Thoracic aorta (tissue), 2 donors: ENCODE results near the gene PTPN22. TPM values are rescaled to one million over a fixed set of nuclear protein-coding genes. Genes with fewer than 3 reads are reported as not detected.

ENCODE experiments used
- ATAC-seq: fragments of 150-250 bp; one replicate; pipeline ENCODE4 v1.8.0; 2017; ENCODE audit warnings: low read depth; ENCODE audit not compliant: insufficient number of reproducible peaks, low FRiP score
- DNase-seq: peaks from one replicate; pipeline ENCODE4 v3.0.0-alpha.2; 2020; ENCODE audit warnings: low spot score
- H3K27ac ChIP-seq, 2 donors: fragments of 200-600 bp; sonication (generic); 1 replicate in 1 of 2; 2 replicates in 1 of 2; pipeline ENCODE4 v1.5.1; 2016; ENCODE audit warnings: mild to moderate bottlenecking in 2 of 2, moderate library complexity in 2 of 2
- H3K27me3 ChIP-seq: fragments of 200-600 bp; sonication (generic); replicated peaks from 2 replicates; pipeline ENCODE4 v1.6.0; 2016; ENCODE audit warnings: mild to moderate bottlenecking; ENCODE audit not compliant: insufficient read depth
- H3K36me3 ChIP-seq: fragments of 200-600 bp; sonication (generic); one replicate; pipeline ENCODE4 v1.5.1; 2016
- H3K4me1 ChIP-seq, 2 donors: fragments of 200-600 bp; sonication (generic); 1 replicate in 1 of 2; 2 replicates in 1 of 2; pipeline versions ENCODE4 v1.5.1 to v1.6.0; 2016; ENCODE audit warnings: low read depth in 2 of 2, mild to moderate bottlenecking in 1 of 2; ENCODE audit not compliant: control insufficient read depth in 1 of 2
- H3K4me3 ChIP-seq: fragments of 200-600 bp; sonication (generic); 2 replicates; pipeline ENCODE4 v1.5.1; 2016; ENCODE audit warnings: mild to moderate bottlenecking
- H3K9me3 ChIP-seq: fragments of 200-600 bp; sonication (generic); 2 replicates; pipeline ENCODE4 v1.5.1; 2016
- total RNA-seq, 2 donors: library from RNA; depleted of rRNA; stranded (reverse); fragments of >200 nt; gene quantifications; one replicate each; pipeline versions ENCODE4 v1.1.0 to v1.2.3, GENCODE V29; 2016
- TF ChIP-seq, protein P1 (sequence below): fragments of 200-600 bp; sonication (generic); IDR thresholded peaks from one replicate; pipeline ENCODE4 v1.5.1; 2019; ENCODE audit warnings: antibody characterized with exemption

The PTPN22 gene
- total RNA-seq, 2 donors from 2014 or later: 6.6 to 8.1 TPM

DNA sequence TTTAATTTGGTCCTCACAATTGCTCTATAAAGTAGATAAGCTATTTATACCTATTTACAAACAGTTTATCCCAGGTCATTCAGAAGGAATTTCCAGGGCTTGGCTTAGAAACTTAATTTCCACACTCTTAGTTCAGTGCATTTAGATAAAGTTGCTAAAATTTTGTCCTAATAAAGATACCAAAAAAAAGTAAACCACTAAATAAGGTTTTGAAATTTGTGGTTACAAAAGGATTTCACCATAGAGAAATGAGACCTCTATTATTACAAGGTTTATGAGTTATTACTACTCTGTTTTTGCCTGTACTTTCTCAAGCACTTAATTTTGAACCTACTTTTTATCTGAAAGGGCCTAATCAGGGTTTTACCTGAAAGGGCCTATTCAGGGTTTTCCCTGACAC, 22.4 kb downstream of the PTPN22 start:
- Histone ChIP-seq H3K4me3 (no peak overlapping the region), H3K9me3 (no peaks in the 10 kb centered on the region), H3K27ac (no peak overlapping the region), H3K36me3 (no peaks in the 10 kb centered on the region), H3K27me3 (no peaks in the 10 kb centered on the region), H3K4me1 (no peaks in the 10 kb centered on the region)
- TF ChIP-seq, protein P1, sequence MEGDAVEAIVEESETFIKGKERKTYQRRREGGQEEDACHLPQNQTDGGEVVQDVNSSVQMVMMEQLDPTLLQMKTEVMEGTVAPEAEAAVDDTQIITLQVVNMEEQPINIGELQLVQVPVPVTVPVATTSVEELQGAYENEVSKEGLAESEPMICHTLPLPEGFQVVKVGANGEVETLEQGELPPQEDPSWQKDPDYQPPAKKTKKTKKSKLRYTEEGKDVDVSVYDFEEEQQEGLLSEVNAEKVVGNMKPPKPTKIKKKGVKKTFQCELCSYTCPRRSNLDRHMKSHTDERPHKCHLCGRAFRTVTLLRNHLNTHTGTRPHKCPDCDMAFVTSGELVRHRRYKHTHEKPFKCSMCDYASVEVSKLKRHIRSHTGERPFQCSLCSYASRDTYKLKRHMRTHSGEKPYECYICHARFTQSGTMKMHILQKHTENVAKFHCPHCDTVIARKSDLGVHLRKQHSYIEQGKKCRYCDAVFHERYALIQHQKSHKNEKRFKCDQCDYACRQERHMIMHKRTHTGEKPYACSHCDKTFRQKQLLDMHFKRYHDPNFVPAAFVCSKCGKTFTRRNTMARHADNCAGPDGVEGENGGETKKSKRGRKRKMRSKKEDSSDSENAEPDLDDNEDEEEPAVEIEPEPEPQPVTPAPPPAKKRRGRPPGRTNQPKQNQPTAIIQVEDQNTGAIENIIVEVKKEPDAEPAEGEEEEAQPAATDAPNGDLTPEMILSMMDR: no peak
- no peak for ATAC-seq
- DNase-seq: no peak

DNA sequence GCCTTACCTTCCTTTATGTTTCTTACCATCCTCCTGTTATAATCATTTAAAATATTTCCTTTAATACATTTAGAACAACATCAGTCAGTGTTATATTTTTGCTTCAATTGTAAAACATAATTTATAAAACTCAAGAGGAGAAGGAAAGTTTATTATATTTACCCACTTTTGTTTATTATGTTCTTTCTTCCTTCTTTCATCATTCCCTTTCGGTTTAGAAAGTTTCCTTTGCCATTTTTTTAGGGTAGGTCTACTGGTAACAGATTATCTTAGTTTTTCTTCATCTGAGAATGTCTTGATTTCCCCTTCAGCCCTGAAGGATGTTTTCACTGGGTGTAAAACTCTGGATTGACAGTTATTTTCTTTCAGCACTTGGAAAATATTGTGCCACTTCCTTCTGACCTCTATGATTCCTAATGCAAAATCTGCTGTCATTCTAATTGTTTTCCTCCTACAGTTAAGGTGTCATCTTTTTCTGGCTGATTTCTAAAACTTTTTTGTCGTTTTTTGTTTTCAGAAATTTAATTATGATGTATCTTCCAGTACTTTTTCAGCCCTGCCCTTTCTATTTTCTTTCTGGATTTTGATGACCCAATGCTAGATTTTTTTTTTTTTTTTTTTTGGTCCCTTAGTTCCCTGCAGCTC, 25.0 kb downstream of the PTPN22 start:
- TF ChIP-seq, protein P1: no peak
- no peaks in the 10 kb centered on the region for H3K27me3 ChIP-seq
- ATAC-seq: no peak

DNA sequence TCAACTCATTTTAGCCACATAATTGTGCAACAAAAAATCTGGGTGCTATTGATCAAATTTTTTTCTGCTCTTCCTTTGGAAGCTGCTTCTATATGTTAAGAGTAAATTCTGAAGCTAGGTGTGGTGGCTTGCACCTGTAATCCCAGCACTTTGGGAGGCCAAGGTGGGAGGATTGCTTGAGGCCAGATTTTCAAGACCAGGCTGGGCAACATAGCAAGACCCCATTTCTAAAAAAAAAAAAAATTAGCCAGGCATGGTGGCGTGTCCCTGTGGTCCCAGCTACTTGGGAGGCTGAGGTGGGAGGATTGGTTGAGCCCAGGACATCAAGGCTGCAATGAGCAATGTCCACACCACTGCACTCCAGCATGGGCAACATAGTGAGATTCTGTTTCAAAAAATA, 35.0 kb downstream of the PTPN22 start:
- Histone ChIP-seq H3K4me3 (no peak overlapping the region), H3K4me1 (no peaks in the 10 kb centered on the region), H3K9me3 (no peaks in the 10 kb centered on the region), H3K36me3 (no peaks in the 10 kb centered on the region), H3K27me3 (no peaks in the 10 kb centered on the region), H3K27ac (no peak overlapping the region)
- ATAC-seq (no peak), DNase-seq (no peak)
- TF ChIP-seq, protein P1: no peak

More for the DNA sequence above, 25.0 kb downstream of the PTPN22 start:
- Histone ChIP-seq H3K27ac (no peak overlapping the region), H3K4me3 (no peak overlapping the region), H3K9me3 (no peaks in the 10 kb centered on the region), H3K36me3 (no peaks in the 10 kb centered on the region), H3K4me1 (no peaks in the 10 kb centered on the region)
- no peak for DNase-seq

DNA sequence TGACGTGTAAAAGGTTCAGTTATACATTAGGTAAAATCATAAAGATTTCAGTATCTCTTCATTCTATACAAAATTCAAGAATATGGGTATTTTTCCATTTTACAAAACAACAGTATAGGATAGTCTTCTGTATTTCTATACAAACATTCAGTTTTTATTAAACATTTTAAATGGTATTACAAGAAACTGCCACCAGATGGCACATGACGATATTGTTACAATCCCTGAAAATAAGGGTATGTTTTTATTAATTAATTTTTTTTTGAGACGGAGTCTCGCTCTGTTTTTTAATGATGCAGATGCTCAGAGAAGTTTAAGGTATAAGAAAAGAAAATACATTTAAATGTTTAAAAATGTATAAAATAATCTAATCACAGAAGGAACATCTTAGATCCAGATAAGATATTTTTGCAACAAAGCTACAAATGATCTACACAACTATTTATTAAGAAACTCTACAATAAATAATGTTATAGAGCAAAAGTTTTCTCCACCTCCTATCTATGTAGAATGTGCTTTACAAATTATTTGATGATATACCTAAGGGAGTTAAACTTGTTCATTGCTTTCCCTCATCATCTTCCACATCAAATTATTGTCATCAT, 35.7 kb downstream of the PTPN22 start:
- H3K9me3 ChIP-seq: no peaks in the 10 kb centered on the region
- H3K27ac ChIP-seq: no peak overlapping the region
- H3K4me1 ChIP-seq: no peaks in the 10 kb centered on the region
- no peaks in the 10 kb centered on the region for H3K36me3 ChIP-seq
- H3K27me3 ChIP-seq: no peaks in the 10 kb centered on the region
- no peak overlapping the region for H3K4me3 ChIP-seq
- TF ChIP-seq, protein P1: peak; percentile 62
- no peak for DNase-seq
- no peak for ATAC-seq

DNA sequence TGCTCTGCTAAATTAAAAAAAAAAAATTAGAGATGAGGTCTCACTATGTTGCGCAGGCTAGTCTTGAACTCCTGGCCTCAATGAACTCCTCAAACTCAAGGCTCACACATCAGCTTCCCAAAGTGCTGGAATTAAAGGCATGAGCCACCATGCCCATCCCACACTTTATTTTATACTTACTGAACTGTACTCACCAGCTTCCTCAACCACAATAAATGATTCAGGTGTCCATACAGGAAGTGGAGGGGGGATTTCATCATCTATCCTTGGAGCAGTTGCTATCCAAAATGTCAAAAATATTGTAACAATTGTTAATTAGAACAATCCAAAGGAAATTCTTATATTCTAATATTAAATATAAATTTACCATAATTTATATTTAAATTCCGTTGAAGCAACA, 36.8 kb downstream of the PTPN22 start:
- H3K27ac ChIP-seq: no peak overlapping the region
- no peaks in the 10 kb centered on the region for H3K36me3 ChIP-seq
- H3K4me3 ChIP-seq: no peak overlapping the region
- H3K9me3 ChIP-seq: no peaks in the 10 kb centered on the region
- ATAC-seq: no peak
- TF ChIP-seq, protein P1: no peak
- no peaks in the 10 kb centered on the region for H3K27me3 ChIP-seq
- no peak for DNase-seq
- H3K4me1 ChIP-seq: no peaks in the 10 kb centered on the region
